HG03103 (cell line): ENCODE data around the gene NPDC1.

ENCODE experiments used
- ATAC-seq: cut with Tn5 transposase; IDR thresholded peaks from one replicate; pipeline ENCODE4 v1.9.1; 2021; ENCODE audit warnings: low read depth; ENCODE audit not compliant: unreplicated experiment

Gene NPDC1

GRCh38 chr9:137028263-137029057, 17.5 kb downstream of the NPDC1 start:
- peak; percentile 35 for ATAC-seq

DNA sequence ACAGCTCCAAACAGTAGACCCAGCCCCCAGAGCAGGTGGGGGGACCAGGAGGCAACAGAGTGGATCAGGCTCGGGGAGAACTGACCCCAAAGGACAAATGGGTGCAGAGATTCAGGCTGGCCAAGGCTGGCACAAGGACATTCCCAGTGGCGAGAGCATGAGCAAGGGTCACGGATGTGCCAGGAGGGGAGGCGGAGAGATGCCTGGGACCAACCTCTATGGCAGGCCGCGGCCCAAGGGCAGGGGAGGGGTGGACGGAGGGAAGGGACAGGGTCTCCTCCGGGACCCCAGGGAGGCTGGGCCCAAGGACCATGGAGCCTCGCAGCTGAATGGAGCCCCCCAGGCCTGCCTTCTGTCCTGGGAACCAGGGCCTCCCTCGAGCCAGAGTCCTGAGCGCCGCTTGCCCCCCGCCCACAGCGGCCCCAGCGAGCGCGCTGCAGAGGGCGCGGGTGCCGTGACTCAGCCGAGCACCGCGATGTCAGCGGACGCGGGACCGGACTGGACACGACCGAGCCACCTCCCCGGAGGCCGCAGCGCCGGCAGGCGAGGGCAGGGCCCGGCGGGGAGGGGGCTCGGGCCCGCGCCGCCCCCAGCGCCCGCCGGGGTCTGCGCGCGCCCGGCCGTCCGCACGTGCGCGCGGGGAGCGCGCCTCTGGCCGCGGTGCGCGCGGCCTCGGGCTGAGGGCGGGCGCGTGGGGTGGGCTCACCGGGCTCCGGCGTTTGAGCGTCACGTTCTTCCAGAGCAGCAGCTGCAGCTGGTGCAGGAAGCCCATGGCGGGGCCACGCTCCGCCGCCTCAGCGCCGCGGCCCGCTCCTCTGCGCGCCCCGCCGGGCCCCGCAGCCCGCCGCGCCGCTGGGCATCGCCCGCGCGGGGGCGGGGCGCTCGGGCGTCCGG, 18.4 kb downstream of the NPDC1 start, which contains the start of gene ABCA2:
TSS of gene ABCA2 (minus strand) at position 869 of the 894 bp plus-strand sequence. CDS start at position 772, 97 bp downstream.
- ATAC-seq, result no peak

DNA sequence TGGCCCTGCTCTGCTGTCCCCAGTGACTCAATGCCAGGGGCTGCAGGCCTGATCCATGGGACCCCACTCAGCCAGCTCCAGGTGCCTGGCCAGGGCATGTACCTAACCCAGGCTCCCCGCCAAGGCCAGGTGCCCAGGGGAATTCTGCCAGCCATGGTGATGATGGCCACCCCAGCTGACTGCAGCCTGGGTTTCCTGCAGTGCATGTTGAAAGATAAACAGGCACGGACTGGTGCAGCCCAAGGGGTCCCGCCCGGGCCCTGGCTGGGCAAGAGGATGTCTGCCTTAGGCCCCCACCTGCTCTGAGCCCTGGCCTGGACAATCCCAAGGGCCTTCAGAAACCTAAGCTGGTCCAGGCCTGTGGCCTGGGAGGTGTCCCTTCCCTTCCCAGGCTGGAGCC, 19.1 kb downstream of the NPDC1 start:
- ATAC-seq, result no peak

GRCh38 chr9:137026384-137026783, 19.6 kb downstream of the NPDC1 start:
- no peak for ATAC-seq

DNA sequence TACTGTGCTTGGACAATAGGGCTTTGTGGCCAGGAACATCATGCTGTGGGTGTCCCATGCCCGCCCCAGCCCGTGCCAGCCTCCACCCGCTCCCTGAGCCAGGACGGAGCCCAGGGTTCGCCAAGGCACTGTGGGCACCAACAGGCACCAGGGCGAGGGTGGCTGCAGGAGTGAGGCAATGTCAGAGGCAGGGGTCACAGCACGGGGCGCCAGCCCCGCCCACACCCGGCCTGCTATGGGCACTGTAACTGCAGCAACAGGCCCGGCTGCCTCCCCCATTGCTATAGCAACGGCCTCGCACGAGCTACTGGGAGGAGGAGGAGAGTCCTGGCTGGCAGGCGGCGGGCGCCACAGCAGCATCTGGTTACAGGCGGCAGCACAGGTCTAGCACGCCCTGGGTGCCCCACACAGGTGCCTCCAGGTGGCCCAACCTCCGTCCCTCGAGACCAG, 20.4 kb downstream of the NPDC1 start:
- no peak for ATAC-seq

DNA sequence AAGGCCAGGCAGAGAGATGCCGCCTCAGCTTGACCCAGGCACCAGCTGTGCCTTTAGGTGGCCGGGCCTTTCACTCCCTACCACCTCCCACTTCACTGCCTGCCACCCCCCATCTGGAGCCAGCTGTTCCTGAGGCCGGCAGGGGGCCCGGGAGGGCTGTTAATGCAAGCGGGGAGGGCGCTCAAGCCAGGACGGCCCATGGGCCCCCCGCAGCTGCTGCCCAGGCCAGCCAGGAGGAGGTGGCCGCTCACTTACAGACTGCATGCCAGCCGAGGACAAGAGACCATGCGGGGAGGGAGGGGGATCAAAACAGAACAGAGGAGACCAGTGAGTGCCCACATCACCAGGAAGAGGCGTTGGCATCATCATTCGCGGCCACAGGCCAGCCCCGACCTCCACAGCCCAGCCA, 22.4 kb downstream of the NPDC1 start:
- no peak for ATAC-seq

- ATAC-seq, result no peak
Observed at GRCh38 chr9:137023157-137023556, 22.8 kb downstream of the NPDC1 start.

DNA sequence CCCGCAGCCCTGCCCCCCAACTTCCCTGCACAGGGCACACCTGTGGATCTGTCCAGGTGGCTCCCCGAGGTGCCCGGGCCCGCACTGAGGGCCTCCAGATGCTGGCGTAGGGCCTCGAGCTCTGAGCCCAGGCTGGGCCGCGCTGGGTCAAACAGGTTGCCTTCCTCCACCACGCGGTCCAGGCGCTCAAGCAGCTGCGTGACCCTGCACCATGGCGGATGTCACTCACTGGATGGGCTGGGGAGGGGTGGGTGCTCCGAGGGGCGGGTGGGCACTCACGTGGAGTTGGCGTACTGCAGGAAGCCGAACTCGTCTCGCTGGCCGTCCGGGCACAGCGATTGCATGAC, 23.3 kb downstream of the NPDC1 start:
- no peak for ATAC-seq

- ATAC-seq, result no peak
Observed at GRCh38 chr9:137021979-137022661, 23.9 kb downstream of the NPDC1 start.

DNA sequence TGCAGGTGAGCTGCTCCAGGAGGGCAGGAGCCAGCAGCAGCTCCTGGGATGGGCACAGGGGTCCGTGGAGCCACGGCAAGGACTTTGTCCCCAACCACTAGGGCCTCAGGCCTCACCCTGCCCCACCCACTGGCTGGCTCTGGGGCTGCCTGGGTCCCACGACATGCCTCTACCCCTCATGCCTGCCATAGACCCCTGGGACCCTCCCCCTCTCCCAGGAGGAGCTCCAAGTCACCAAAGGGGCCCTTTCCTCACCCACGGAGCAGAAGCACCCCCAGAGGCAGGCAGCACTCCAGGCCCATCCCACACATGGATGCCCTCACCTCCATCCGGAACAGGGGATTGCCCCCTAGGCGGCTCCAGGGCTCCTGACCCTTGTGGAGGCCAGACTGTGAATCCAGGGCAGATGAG, 24.4 kb downstream of the NPDC1 start:
- ATAC-seq, result no peak

- no peak for ATAC-seq
Observed at GRCh38 chr9:137020771-137021567, 25.0 kb downstream of the NPDC1 start.

DNA sequence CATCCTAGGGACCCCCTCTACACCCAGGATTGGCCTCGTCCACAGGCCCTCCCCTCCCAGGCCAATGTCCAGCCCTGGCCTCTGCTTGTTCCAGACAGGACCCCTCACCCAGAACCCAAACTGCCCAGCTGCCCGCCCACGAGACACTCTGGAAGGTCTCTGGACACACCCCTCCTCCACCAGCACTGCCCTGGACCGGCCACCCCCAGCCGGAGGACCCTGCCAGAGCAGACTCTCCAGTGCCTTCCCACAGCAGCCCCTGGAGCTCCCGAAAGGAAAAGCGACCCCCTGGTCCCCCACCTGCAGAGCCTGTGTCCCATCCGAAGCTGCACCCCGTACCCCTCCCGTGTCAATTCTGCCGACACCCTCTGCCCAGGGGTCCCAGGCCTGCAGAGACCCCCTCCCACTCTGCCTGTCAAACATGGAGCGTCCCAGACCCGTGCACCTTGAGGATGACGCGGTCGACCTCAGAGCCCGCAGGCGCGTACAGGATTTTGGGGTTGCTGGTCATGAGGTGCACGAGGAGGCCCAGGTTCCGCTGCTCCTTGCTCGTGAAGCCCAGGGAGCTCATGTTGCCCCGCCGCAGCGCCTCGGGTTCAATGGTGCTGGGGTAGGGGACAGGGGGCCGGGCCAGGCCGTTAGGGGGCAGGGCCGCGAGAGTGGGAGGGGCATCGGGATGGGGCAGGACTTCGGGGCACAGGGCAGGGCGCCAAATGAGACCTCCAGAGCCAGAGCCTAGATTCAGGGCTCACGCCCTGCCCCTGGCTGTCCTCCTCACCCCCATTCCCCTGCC, 25.9 kb downstream of the NPDC1 start:
- no peak for ATAC-seq

GRCh38 chr9:137018761-137019559, 27.0 kb downstream of the NPDC1 start:
- ATAC-seq, result no peak

- ATAC-seq, result no peak
Observed at GRCh38 chr9:137017791-137018497, 28.0 kb downstream of the NPDC1 start.

GRCh38 chr9:137017071-137017470, 28.9 kb downstream of the NPDC1 start:
- no peak for ATAC-seq

DNA sequence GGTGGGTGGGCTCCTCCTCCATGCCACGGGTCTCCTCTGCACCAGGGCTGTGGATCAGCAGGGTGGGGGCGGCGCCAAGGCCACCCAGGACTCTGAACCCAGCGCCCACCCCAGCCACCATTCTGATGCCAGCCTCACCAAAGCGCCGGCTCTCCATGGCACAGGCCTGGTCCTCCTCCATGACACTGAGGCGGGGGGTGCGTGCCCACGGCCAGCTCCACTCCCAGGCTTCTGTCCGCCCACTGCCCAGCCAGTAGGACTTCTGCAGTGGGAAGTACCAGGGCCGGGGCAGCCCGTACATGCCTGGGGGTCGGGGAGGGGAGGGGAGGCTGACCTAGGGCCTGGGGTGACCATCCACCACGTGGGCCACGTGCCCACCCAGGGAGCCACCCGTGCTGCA, 29.5 kb downstream of the NPDC1 start:
- ATAC-seq, result no peak

DNA sequence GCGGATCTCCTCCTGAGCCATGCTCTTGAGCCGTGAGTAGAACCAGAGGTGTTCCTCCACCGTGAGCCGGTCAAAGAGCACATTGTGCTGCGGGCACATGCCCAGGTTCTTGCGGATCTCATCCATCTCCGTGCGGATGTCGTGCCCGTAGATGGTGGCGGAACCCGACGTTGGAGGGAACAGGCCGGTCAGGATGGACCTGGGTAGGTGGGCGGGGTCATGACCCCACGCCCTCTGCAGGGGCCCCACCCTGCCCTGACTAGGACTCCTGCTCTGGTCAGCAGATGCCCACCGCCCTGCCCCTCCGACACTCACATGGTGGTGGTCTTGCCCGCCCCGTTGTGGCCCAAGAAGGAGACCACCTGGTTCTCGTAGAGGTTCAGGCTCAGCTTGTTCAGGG, 30.0 kb downstream of the NPDC1 start:
- no peak for ATAC-seq

DNA sequence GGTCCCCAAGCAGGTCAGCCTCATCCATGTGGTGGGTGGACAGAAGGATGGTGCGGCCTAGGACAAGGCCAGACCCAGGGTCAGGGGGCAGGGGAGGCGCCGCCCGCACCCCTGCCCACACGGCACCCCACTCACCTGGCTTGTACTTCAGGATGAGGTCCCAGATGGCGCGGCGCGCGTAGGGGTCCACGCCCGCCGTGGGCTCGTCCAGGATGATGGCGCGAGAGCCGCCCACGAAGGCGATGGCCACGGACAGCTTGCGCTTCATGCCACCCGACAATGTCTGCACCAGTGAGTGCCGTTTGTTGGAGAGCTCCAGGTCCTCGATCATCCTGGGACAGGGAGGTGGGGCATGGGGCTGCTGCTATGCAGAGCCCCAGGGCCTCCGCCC, 30.4 kb downstream of the NPDC1 start:
- no peak for ATAC-seq
